Astrocyte of the cerebellum (primary cell): Measurements from ENCODE around the gene PEMT.

Experiments used
- DNase-seq: peaks from one replicate; pipeline ENCODE4 v3.0.0-alpha.2; 2011; ENCODE audit warnings: low read depth
- H3K4me3 ChIP-seq: 2 replicates; pipeline ENCODE4 v1.5.1; 2011; ENCODE audit warnings: mild to moderate bottlenecking, low read depth, low read length, moderate library complexity
- CTCF ChIP-seq: IDR thresholded peaks from 2 replicates; pipeline ENCODE4 v1.5.1; 2012; ENCODE audit warnings: low read length, low read depth, moderate library complexity, mild to moderate bottlenecking; ENCODE audit errors: missing control alignments
- in situ Hi-C: cut with HindIII; loops from 2 replicates; pipeline ENCODE4 v1.10.0; 2017; ENCODE audit warnings: low sequenced_read_pairs

Gene PEMT

GRCh38 chr17:17560975-17561374 is 30.5 kb downstream of the PEMT start:
- DNase-seq, result no peak
- H3K4me3 ChIP-seq, result no peak overlapping the region
- no peak for TF ChIP-seq CTCF
- in situ Hi-C loops, result no loop called here

- no peak for DNase-seq
- H3K4me3 ChIP-seq, result no peak overlapping the region
- TF ChIP-seq CTCF, result no peak
- in situ Hi-C loops, result no loop called here
These were observed 31.3 kb downstream of the PEMT start for GRCh38 chr17:17560167-17560566.

GRCh38 chr17:17559164-17559563 is 32.3 kb downstream of the PEMT start:
- TF ChIP-seq CTCF, result no peak
- in situ Hi-C loops, result no loop called here
- no peak overlapping the region for H3K4me3 ChIP-seq
- no peak for DNase-seq

GRCh38 chr17:17558431-17558830 is 33.1 kb downstream of the PEMT start:
- TF ChIP-seq CTCF, result no peak
- no peak overlapping the region for H3K4me3 ChIP-seq
- DNase-seq, result no peak
- in situ Hi-C loops, result no loop called here

- no peak for DNase-seq
- H3K4me3 ChIP-seq, result no peak overlapping the region
- in situ Hi-C loops, result no loop called here
- no peak for TF ChIP-seq CTCF
These were observed 33.7 kb downstream of the PEMT start for GRCh38 chr17:17557796-17558195.

- no peak for TF ChIP-seq CTCF
- no peak for DNase-seq
- H3K4me3 ChIP-seq, result no peak overlapping the region
- in situ Hi-C loops, result no loop called here
These were observed 34.8 kb downstream of the PEMT start for GRCh38 chr17:17556671-17557070.

GRCh38 chr17:17555906-17556305 is 35.6 kb downstream of the PEMT start:
- TF ChIP-seq CTCF, result no peak
- in situ Hi-C loops, result no loop called here
- no peak for DNase-seq

More at GRCh38 chr17:17555906-17556305, 35.6 kb downstream of the PEMT start:
- no peak overlapping the region for H3K4me3 ChIP-seq
